NT2/D1 (cell line): ENCODE data around the gene SGCB.

Experiments used
- DNase-seq: peaks from one replicate; pipeline ENCODE4 v3.0.0-alpha.2; 2011; ENCODE audit warnings: low read depth, low spot score
- H3K27me3 ChIP-seq: 2 replicates; pipeline ENCODE4 v1.6.0; 2011; ENCODE audit warnings: mild to moderate bottlenecking; ENCODE audit not compliant: insufficient read length, insufficient read depth
- H3K36me3 ChIP-seq: 2 replicates; pipeline ENCODE4 v1.6.1; 2011; ENCODE audit warnings: mild to moderate bottlenecking, low read length, mixed read lengths; ENCODE audit not compliant: insufficient read depth, insufficient read length
- H3K4me1 ChIP-seq: 2 replicates; pipeline ENCODE4 v1.5.1; 2011; ENCODE audit not compliant: insufficient read depth, insufficient read length
- H3K4me3 ChIP-seq: 2 replicates; pipeline ENCODE4 v1.5.1; 2011; ENCODE audit warnings: low read depth; ENCODE audit not compliant: insufficient read length
- H3K9ac ChIP-seq: 2 replicates; pipeline ENCODE4 v1.6.0; 2011; ENCODE audit warnings: low read depth; ENCODE audit not compliant: insufficient read length
- H3K9me3 ChIP-seq: 2 replicates; pipeline ENCODE4 v1.5.1; 2011; ENCODE audit warnings: mild to moderate bottlenecking, low read length; ENCODE audit not compliant: insufficient read depth
- SUZ12 ChIP-seq: IDR thresholded peaks from 2 replicates; pipeline ENCODE4 v1.6.1; 2011; ENCODE audit not compliant: insufficient read length, insufficient read depth; ENCODE audit errors: extremely low read depth
- YY1 ChIP-seq: IDR thresholded peaks from 2 replicates; pipeline ENCODE4 v1.6.1; 2011; ENCODE audit not compliant: insufficient read length, insufficient read depth
- ZNF274 ChIP-seq: IDR thresholded peaks from 2 replicates; pipeline ENCODE4 v1.6.1; 2011; ENCODE audit warnings: mild to moderate bottlenecking, low read depth, low read length

SGCB gene

GRCh38 chr4:52049266-52049665, 11.2 kb upstream of the SGCB start:
- no peak overlapping the region for H3K4me3 ChIP-seq
- TF ChIP-seq SUZ12 (no peak), YY1 (no peak), ZNF274 (no peak)

GRCh38 chr4:52045028-52045427, 6.9 kb upstream of the SGCB start:
- no peak for TF ChIP-seq SUZ12
- TF ChIP-seq ZNF274, result no peak
- no peak for TF ChIP-seq YY1
- H3K9ac ChIP-seq, result no peak overlapping the region
- no peak for DNase-seq
- H3K36me3 ChIP-seq, result no peaks in the 10 kb centered on the region
- H3K4me3 ChIP-seq, result no peak overlapping the region
- H3K27me3 ChIP-seq, result peaks cover 9% of the 10 kb centered on the region
- no peaks in the 10 kb centered on the region for H3K4me1 ChIP-seq
- H3K9me3 ChIP-seq, result peaks cover 18% of the 10 kb centered on the region; the same call in 1 of the 2 replicates

More at GRCh38 chr4:52049266-52049665, 11.2 kb upstream of the SGCB start:
- Histone ChIP-seq H3K36me3 (no peaks in the 10 kb centered on the region), H3K9me3 (peaks cover 18% of the 10 kb centered on the region; the same call in 1 of the 2 replicates), H3K9ac (no peak overlapping the region), H3K4me1 (no peaks in the 10 kb centered on the region), H3K27me3 (peaks cover 37% of the 10 kb centered on the region)
- DNase-seq, result no peak

GRCh38 chr4:52037689-52038102, 403 bp downstream of the SGCB start:
- Histone ChIP-seq H3K4me1 (peaks cover 2% of the 10 kb centered on the region), H3K9ac (peak overlapping the region; percentile 71), H3K9me3 (no peaks in the 10 kb centered on the region), H3K27me3 (peaks cover 15% of the 10 kb centered on the region), H3K36me3 (peaks cover 11% of the 10 kb centered on the region), H3K4me3 (peak overlapping the region; percentile 57)
- TF ChIP-seq ZNF274, result no peak
- TF ChIP-seq SUZ12, result no peak
- no peak for TF ChIP-seq YY1
- no peak for DNase-seq

DNA sequence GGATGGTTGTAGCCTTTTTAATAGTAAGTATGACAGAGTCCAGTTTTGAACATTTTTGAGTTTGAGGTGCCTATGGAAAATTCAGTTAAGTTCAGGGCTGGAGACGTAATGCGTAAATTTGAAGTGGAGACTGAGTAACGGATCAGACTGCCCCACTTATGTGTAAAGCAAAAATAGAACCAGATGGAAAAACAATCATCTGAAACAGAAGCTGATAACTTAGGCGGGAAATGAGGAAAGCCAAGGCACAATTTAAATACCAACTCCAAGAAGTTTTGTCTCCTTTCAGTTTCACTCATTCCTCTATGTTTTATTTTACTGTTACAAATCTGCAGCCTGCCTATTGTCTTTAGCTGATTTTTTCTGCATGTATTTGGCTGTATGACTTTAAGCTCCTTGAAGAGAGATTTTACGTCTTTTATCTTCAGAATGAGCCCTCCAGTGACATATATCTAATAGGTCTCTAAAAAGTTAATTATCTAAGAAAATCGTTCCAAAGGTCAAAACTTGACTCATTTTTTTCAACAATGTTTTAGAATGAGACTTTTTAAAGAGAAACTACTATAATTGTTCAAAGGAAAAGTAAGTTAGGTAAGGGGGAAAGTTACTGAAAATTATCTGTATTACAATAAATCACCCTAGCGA, 1.1 kb downstream of the SGCB start:
- TF ChIP-seq SUZ12 (no peak), ZNF274 (no peak), YY1 (no peak)
- H3K4me3 ChIP-seq, result peak overlapping the region; percentile 57
- DNase-seq, result no peak

DNA sequence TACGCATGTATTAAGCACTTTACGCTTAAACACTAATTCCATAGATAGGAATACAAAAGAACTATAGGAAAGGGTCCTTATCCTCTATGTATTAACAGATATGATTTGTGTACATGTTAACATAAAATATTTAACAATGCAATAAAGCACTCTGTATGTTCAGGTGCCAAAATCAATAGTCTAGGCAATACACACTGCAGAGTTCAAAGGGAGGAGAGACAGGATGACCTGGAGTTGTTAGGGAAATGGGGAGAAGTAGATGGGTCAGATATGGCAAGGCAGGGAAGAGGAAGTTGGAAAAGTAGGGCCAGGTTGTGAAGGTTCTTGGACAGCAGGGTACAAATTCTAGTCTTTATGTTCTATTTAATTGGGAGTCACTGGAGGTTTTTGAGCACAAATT, 2.9 kb downstream of the SGCB start:
- TF ChIP-seq YY1, result no peak
- no peak for TF ChIP-seq ZNF274
- TF ChIP-seq SUZ12, result no peak
- no peaks in the 10 kb centered on the region for H3K9me3 ChIP-seq
- no peak overlapping the region for H3K9ac ChIP-seq
- H3K27me3 ChIP-seq, result peaks cover 13% of the 10 kb centered on the region
- no peak overlapping the region for H3K4me3 ChIP-seq
- H3K36me3 ChIP-seq, result peaks cover 21% of the 10 kb centered on the region
- DNase-seq, result no peak
- peaks cover 2% of the 10 kb centered on the region for H3K4me1 ChIP-seq

More for the DNA sequence above, 1.1 kb downstream of the SGCB start:
- H3K36me3 ChIP-seq, result peaks cover 17% of the 10 kb centered on the region
- H3K9ac ChIP-seq, result peak overlapping the region; percentile 71
- peaks cover 15% of the 10 kb centered on the region for H3K27me3 ChIP-seq
- no peaks in the 10 kb centered on the region for H3K9me3 ChIP-seq
- peaks cover 2% of the 10 kb centered on the region for H3K4me1 ChIP-seq

DNA sequence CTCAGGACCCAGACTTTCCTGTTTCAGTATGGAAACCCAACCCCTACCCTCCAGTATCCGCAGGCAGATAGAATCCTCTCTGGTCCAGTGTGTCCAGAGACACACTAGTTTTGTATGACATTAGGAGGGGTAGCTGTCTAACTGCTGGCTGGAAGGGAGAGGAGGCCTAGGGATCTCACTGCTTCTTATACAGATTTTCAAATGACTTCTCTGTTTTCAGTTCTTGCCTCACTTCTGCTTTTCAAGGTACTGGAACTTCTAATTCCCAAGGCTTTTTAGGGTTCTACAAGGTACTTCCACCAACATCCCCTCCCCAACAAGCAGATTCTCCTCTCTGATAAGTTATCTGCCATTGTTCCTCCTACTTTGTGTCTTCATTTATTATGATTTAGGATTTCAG, 6.1 kb downstream of the SGCB start:
- H3K9me3 ChIP-seq, result no peaks in the 10 kb centered on the region
- no peak for DNase-seq
- H3K27me3 ChIP-seq, result no peaks in the 10 kb centered on the region
- no peaks in the 10 kb centered on the region for H3K4me1 ChIP-seq
- no peak overlapping the region for H3K4me3 ChIP-seq
- H3K36me3 ChIP-seq, result peaks cover 42% of the 10 kb centered on the region
- TF ChIP-seq YY1 (no peak), SUZ12 (no peak), ZNF274 (no peak)
- H3K9ac ChIP-seq, result no peak overlapping the region

DNA sequence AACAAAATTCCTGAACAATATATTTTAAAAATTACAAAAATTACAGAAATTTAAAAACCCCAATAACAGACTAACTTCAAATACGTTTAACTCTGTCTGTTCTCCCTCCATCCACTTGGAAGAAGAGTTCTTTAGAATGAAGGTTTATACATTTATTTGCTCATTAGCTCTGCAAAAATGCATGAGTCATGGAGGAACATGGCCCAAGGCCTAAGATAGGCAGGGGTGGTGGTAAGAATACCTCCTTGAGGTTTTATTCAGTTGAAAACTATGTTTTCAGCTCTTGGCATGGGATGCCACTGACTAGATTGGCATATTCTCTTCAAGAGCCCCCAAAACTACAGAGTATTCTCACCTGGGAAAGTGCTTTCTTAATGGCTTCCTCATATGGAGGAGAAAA, 9.1 kb downstream of the SGCB start:
- Histone ChIP-seq H3K36me3 (peaks cover 53% of the 10 kb centered on the region), H3K4me3 (no peak overlapping the region), H3K27me3 (no peaks in the 10 kb centered on the region), H3K9ac (no peak overlapping the region), H3K4me1 (no peaks in the 10 kb centered on the region), H3K9me3 (no peaks in the 10 kb centered on the region)
- no peak for DNase-seq
- no peak for TF ChIP-seq ZNF274
- no peak for TF ChIP-seq SUZ12
- TF ChIP-seq YY1, result no peak
